ENCODE data around the gene MFSD11. TPM values are rescaled to one million over a fixed set of nuclear protein-coding genes. Genes with fewer than 3 reads are reported as not detected.

MFSD11 gene
- polyA plus RNA-seq (2013, experiment 1 of 4), result 25.4 TPM
- polyA plus RNA-seq (2013, experiment 2 of 4), result 28.6 TPM
- 21.2 TPM for polyA plus RNA-seq (2013, experiment 3 of 4)
- polyA plus RNA-seq (2013, experiment 4 of 4), result 21.6 TPM

GRCh38 chr17:76737676-76738467, at the start of gene MFSD11:
Gene MFSD11 (plus strand): TSS chr17:76738119. CDS start chr17:76738353, 234 bp downstream.
- WGBS, 2 experiments, result 0 to 1% methylated on average over 56 to 57 of the region's 57 CpGs
- H3K36me3 ChIP-seq (ENCODE audit: control insufficient read depth, insufficient read depth, low read length), result peaks cover 19% of the 10 kb centered on the region
- H3K9me3 ChIP-seq (ENCODE audit: control insufficient read depth, low read length), result no peaks in the 10 kb centered on the region
- peak within 1 kb of the TSS; percentile 98 for H3K4me3 ChIP-seq (ENCODE audit: insufficient read depth, low read depth, low read length)
- peak within 1 kb of the TSS; percentile 99 for H3K27ac ChIP-seq (ENCODE audit: insufficient read depth, low read depth, low read length, poor library complexity, severe bottlenecking)
- peaks cover 21% of the 10 kb centered on the region for H3K4me1 ChIP-seq (ENCODE audit: control insufficient read depth, insufficient read depth, low read length)
- no peaks in the 10 kb centered on the region for H3K27me3 ChIP-seq (ENCODE audit: control insufficient read depth, insufficient read depth, low read length, poor library complexity, severe bottlenecking)

- no peaks in the 10 kb centered on the region for H3K36me3 ChIP-seq (ENCODE audit: control insufficient read depth, insufficient read depth, low read length)
These were observed 49.7 kb upstream of the MFSD11 start for GRCh38 chr17:76688165-76688622.

GRCh38 chr17:76689859-76690258, 48.1 kb upstream of the MFSD11 start:
- Histone ChIP-seq H3K9me3 (ENCODE audit: control insufficient read depth, low read length) (no peaks in the 10 kb centered on the region), H3K27me3 (ENCODE audit: control insufficient read depth, insufficient read depth, low read length, poor library complexity, severe bottlenecking) (no peaks in the 10 kb centered on the region), H3K36me3 (ENCODE audit: control insufficient read depth, insufficient read depth, low read length) (no peaks in the 10 kb centered on the region), H3K4me3 (ENCODE audit: insufficient read depth, low read depth, low read length) (no peak overlapping the region), H3K27ac (ENCODE audit: insufficient read depth, low read depth, low read length, poor library complexity, severe bottlenecking) (no peak overlapping the region), H3K4me1 (ENCODE audit: control insufficient read depth, insufficient read depth, low read length) (peaks cover 4% of the 10 kb centered on the region)
- WGBS, 2 experiments, result 93 to 94% methylated on average over 11 of the region's 11 CpGs

More at GRCh38 chr17:76688165-76688622, 49.7 kb upstream of the MFSD11 start:
- H3K9me3 ChIP-seq (ENCODE audit: control insufficient read depth, low read length), result no peaks in the 10 kb centered on the region
- no peak overlapping the region for H3K27ac ChIP-seq (ENCODE audit: insufficient read depth, low read depth, low read length, poor library complexity, severe bottlenecking)
- H3K4me3 ChIP-seq (ENCODE audit: insufficient read depth, low read depth, low read length), result no peak overlapping the region
- WGBS, 2 experiments, result 94 to 95% methylated on average over 11 of the region's 11 CpGs
- H3K27me3 ChIP-seq (ENCODE audit: control insufficient read depth, insufficient read depth, low read length, poor library complexity, severe bottlenecking), result no peaks in the 10 kb centered on the region
- H3K4me1 ChIP-seq (ENCODE audit: control insufficient read depth, insufficient read depth, low read length), result peaks cover 15% of the 10 kb centered on the region

GRCh38 chr17:76690596-76691280, 47.2 kb upstream of the MFSD11 start:
- H3K36me3 ChIP-seq (ENCODE audit: control insufficient read depth, insufficient read depth, low read length), result no peaks in the 10 kb centered on the region
- H3K27ac ChIP-seq (ENCODE audit: insufficient read depth, low read depth, low read length, poor library complexity, severe bottlenecking), result no peak overlapping the region
- no peak overlapping the region for H3K4me3 ChIP-seq (ENCODE audit: insufficient read depth, low read depth, low read length)
- H3K9me3 ChIP-seq (ENCODE audit: control insufficient read depth, low read length), result no peaks in the 10 kb centered on the region
- no peaks in the 10 kb centered on the region for H3K4me1 ChIP-seq (ENCODE audit: control insufficient read depth, insufficient read depth, low read length)
- no peaks in the 10 kb centered on the region for H3K27me3 ChIP-seq (ENCODE audit: control insufficient read depth, insufficient read depth, low read length, poor library complexity, severe bottlenecking)
- WGBS, 2 experiments, result 90 to 94% methylated on average over 13 of the region's 13 CpGs

- Histone ChIP-seq H3K27me3 (ENCODE audit: control insufficient read depth, insufficient read depth, low read length, poor library complexity, severe bottlenecking) (no peaks in the 10 kb centered on the region), H3K27ac (ENCODE audit: insufficient read depth, low read depth, low read length, poor library complexity, severe bottlenecking) (no peak overlapping the region), H3K36me3 (ENCODE audit: control insufficient read depth, insufficient read depth, low read length) (no peaks in the 10 kb centered on the region), H3K4me1 (ENCODE audit: control insufficient read depth, insufficient read depth, low read length) (no peaks in the 10 kb centered on the region), H3K4me3 (ENCODE audit: insufficient read depth, low read depth, low read length) (no peak overlapping the region), H3K9me3 (ENCODE audit: control insufficient read depth, low read length) (no peaks in the 10 kb centered on the region)
- 94 to 96% methylated on average over 14 of the region's 14 CpGs for WGBS, 2 experiments
These were observed 46.3 kb upstream of the MFSD11 start for GRCh38 chr17:76691379-76692191.

- H3K4me1 ChIP-seq (ENCODE audit: control insufficient read depth, insufficient read depth, low read length), result peaks cover 24% of the 10 kb centered on the region
These were observed 42.7 kb upstream of the MFSD11 start for GRCh38 chr17:76695059-76695831.

GRCh38 chr17:76696763-76697701, 40.9 kb upstream of the MFSD11 start:
- 87 to 88% methylated on average over 25 of the region's 25 CpGs for WGBS, 2 experiments

More at GRCh38 chr17:76695059-76695831, 42.7 kb upstream of the MFSD11 start:
- Histone ChIP-seq H3K36me3 (ENCODE audit: control insufficient read depth, insufficient read depth, low read length) (no peaks in the 10 kb centered on the region), H3K9me3 (ENCODE audit: control insufficient read depth, low read length) (no peaks in the 10 kb centered on the region), H3K4me3 (ENCODE audit: insufficient read depth, low read depth, low read length) (no peak overlapping the region), H3K27ac (ENCODE audit: insufficient read depth, low read depth, low read length, poor library complexity, severe bottlenecking) (no peak overlapping the region), H3K27me3 (ENCODE audit: control insufficient read depth, insufficient read depth, low read length, poor library complexity, severe bottlenecking) (no peaks in the 10 kb centered on the region)
- WGBS, 2 experiments, result 90 to 92% methylated on average over 16 of the region's 16 CpGs

GRCh38 chr17:76697702-76698465, 40.0 kb upstream of the MFSD11 start:
- Histone ChIP-seq H3K9me3 (ENCODE audit: control insufficient read depth, low read length) (no peaks in the 10 kb centered on the region), H3K27me3 (ENCODE audit: control insufficient read depth, insufficient read depth, low read length, poor library complexity, severe bottlenecking) (no peaks in the 10 kb centered on the region), H3K36me3 (ENCODE audit: control insufficient read depth, insufficient read depth, low read length) (no peaks in the 10 kb centered on the region), H3K4me3 (ENCODE audit: insufficient read depth, low read depth, low read length) (no peak overlapping the region), H3K4me1 (ENCODE audit: control insufficient read depth, insufficient read depth, low read length) (peaks cover 38% of the 10 kb centered on the region), H3K27ac (ENCODE audit: insufficient read depth, low read depth, low read length, poor library complexity, severe bottlenecking) (no peak overlapping the region)
- 38 to 47% methylated on average over 17 of the region's 17 CpGs for WGBS, 2 experiments

More at GRCh38 chr17:76696763-76697701, 40.9 kb upstream of the MFSD11 start:
- no peak overlapping the region for H3K4me3 ChIP-seq (ENCODE audit: insufficient read depth, low read depth, low read length)
- no peak overlapping the region for H3K27ac ChIP-seq (ENCODE audit: insufficient read depth, low read depth, low read length, poor library complexity, severe bottlenecking)
- no peaks in the 10 kb centered on the region for H3K27me3 ChIP-seq (ENCODE audit: control insufficient read depth, insufficient read depth, low read length, poor library complexity, severe bottlenecking)
- H3K9me3 ChIP-seq (ENCODE audit: control insufficient read depth, low read length), result no peaks in the 10 kb centered on the region
- H3K4me1 ChIP-seq (ENCODE audit: control insufficient read depth, insufficient read depth, low read length), result peaks cover 38% of the 10 kb centered on the region
- H3K36me3 ChIP-seq (ENCODE audit: control insufficient read depth, insufficient read depth, low read length), result no peaks in the 10 kb centered on the region

Data from ectodermal cell (in vitro differentiated cells).